HL-60 (cell line): Measurements from ENCODE around the gene DERA.

Experiments used
- DNase-seq, 2 experiments: peaks; one replicate each; pipeline ENCODE4 v3.0.0-alpha.2; 2010 to 2020; ENCODE audit warnings: low read depth in 1 of 2, low spot score in 1 of 2
- H3K27ac ChIP-seq: fragments of 250-450 bp; sonication (Bioruptor Pico); replicated peaks from 2 replicates; pipeline ENCODE4 v1.5.1; 2020; ENCODE audit warnings: mild to moderate bottlenecking, moderate library complexity
- H3K27me3 ChIP-seq: fragments of 250-450 bp; sonication (Bioruptor Pico); 2 replicates; pipeline ENCODE4 v1.5.1; 2021; ENCODE audit warnings: mild to moderate bottlenecking, moderate library complexity; ENCODE audit not compliant: insufficient read depth, poor library complexity, severe bottlenecking
- H3K4me3 ChIP-seq: replicated peaks from 2 replicates; pipeline ENCODE4 v1.5.1; 2011; ENCODE audit warnings: mild to moderate bottlenecking, control low read depth, low read length; ENCODE audit not compliant: insufficient read depth
- CTCF ChIP-seq: IDR thresholded peaks from one replicate; pipeline ENCODE4 v1.5.1; 2011; ENCODE audit warnings: low read length, control low read depth, inconsistent platforms; ENCODE audit not compliant: insufficient read depth
- GABPA ChIP-seq: IDR thresholded peaks from 2 replicates; pipeline ENCODE4 v1.6.1; 2012; ENCODE audit warnings: low read depth
- POLR2AphosphoS5 ChIP-seq: IDR thresholded peaks from 2 replicates; pipeline ENCODE4 v1.6.1; 2012; ENCODE audit warnings: low read depth
- SPI1 ChIP-seq: IDR thresholded peaks from 2 replicates; pipeline ENCODE4 v1.6.1; 2012; ENCODE audit warnings: low read depth, mild to moderate bottlenecking, borderline replicate concordance
- long read RNA-seq: library from polyadenylated mRNA; unstranded; transcript quantifications from one replicate; pipeline ENCODE4 v2.0.0, GENCODE V29; 2020
- TF ChIP-seq, protein P1 (sequence below): IDR thresholded peaks from 2 replicates; pipeline ENCODE4 v1.6.1; 2012; ENCODE audit warnings: low read depth; ENCODE audit not compliant: insufficient replicate concordance

DERA gene
- long read RNA-seq, transcript DERA-209 (8 exons, 854 nt) = minor isoform, 17 of 148 reads
- long read RNA-seq, transcript DERA-201 (9 exons, 1,705 nt) = major isoform, 103 of 148 reads
- long read RNA-seq, partial matches to known transcripts = 23 of 148 reads
- long read RNA-seq, other reads (novel, unspliced or antisense) = 5 of 148 reads

DNA sequence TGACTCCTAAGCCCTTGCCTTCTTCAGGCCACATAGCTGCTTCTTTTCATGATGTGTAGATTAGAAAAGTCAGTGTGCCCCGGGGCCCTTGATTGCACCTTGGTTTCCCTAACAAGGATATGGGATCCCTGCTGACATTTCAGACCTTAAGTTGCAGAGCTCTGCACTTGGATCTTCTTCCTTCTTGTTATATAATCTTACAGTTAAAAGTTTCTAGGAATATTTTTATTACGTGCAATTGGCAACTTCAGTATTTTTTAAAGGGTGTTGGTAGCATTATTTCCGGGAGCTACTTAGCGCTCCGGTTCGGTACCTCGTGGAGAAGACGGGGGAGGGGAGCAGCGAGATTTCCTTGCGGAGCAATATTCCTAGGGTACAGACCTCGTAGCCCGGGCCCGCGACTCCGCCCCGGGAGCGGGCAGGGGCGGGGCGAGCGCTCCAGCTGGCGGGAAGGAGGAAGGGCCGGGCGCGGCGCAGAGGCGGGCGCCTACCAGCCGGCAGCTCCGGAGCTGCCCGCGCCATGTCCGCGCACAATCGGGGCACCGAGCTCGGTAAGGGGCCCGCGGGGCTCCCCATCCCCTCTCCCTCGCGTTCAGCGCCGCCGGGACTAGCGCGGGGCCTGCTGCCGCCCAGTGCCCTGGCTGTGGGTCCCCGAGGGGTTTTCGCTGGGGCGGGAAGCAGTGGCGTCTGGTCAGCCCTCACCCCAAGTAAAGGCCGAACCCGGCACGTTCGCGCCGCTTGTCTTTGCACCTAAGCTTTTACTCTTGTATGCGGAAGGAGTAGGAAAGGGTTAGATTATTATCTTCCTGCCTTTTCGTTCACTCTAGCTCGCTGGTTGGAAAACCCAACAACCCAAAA, at the start of gene DERA:
Gene DERA (plus strand): TSS at position 469 of the 858 bp plus-strand sequence. CDS start 52 bp downstream, at position 521.
- peak; percentile 28 to 73 for DNase-seq
- H3K4me3 ChIP-seq = peak within 1 kb of the TSS; percentile 72
- H3K27ac ChIP-seq = peak within 1 kb of the TSS; percentile 87
- TF ChIP-seq GABPA (no peak), SPI1 (peak; percentile 14; the same call in 1 of the 2 replicates), POLR2AphosphoS5 (peak; percentile 85)
- TF ChIP-seq, protein P1, sequence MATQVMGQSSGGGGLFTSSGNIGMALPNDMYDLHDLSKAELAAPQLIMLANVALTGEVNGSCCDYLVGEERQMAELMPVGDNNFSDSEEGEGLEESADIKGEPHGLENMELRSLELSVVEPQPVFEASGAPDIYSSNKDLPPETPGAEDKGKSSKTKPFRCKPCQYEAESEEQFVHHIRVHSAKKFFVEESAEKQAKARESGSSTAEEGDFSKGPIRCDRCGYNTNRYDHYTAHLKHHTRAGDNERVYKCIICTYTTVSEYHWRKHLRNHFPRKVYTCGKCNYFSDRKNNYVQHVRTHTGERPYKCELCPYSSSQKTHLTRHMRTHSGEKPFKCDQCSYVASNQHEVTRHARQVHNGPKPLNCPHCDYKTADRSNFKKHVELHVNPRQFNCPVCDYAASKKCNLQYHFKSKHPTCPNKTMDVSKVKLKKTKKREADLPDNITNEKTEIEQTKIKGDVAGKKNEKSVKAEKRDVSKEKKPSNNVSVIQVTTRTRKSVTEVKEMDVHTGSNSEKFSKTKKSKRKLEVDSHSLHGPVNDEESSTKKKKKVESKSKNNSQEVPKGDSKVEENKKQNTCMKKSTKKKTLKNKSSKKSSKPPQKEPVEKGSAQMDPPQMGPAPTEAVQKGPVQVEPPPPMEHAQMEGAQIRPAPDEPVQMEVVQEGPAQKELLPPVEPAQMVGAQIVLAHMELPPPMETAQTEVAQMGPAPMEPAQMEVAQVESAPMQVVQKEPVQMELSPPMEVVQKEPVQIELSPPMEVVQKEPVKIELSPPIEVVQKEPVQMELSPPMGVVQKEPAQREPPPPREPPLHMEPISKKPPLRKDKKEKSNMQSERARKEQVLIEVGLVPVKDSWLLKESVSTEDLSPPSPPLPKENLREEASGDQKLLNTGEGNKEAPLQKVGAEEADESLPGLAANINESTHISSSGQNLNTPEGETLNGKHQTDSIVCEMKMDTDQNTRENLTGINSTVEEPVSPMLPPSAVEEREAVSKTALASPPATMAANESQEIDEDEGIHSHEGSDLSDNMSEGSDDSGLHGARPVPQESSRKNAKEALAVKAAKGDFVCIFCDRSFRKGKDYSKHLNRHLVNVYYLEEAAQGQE = no peak
- H3K27me3 ChIP-seq = no peaks in the 10 kb centered on the region

DNA sequence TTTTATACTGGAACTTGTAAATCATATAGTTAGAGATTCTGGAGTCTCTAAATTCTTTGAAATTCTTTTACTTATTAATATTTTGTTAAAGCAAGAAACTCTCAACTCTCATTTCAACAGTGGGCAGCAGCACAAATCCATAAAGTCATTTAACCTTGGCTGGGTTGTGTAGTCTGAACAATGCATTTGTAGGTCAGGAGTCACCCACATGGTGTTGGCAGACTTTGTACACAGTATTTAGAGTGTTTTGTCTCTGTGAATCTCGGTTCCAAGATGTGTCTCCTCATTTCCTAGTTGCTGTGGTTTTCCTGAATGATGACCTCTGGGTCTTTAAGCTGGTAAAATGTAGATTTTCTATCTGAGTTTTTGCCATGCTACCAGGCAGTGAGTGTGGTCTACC, 49.7 kb upstream of the DERA start:
- Histone ChIP-seq H3K4me3 (no peak overlapping the region), H3K27me3 (no peaks in the 10 kb centered on the region), H3K27ac (no peak overlapping the region)
- no peak for TF ChIP-seq GABPA
- TF ChIP-seq, protein P1 = no peak
- no peak for TF ChIP-seq CTCF
- TF ChIP-seq SPI1 = no peak
- no peak for TF ChIP-seq POLR2AphosphoS5
- no peak for DNase-seq

- H3K4me3 ChIP-seq = no peak overlapping the region
These were observed 48.3 kb upstream of the DERA start for GRCh38 chr12:15862840-15863239.

More at GRCh38 chr12:15862840-15863239, 48.3 kb upstream of the DERA start:
- TF ChIP-seq, protein P1 = no peak
- no peak for TF ChIP-seq SPI1
- no peak for TF ChIP-seq POLR2AphosphoS5
- no peak for TF ChIP-seq GABPA
- no peak for TF ChIP-seq CTCF
- no peaks in the 10 kb centered on the region for H3K27me3 ChIP-seq
- no peak for DNase-seq
- H3K27ac ChIP-seq = no peak overlapping the region
